ENCODE data around the gene SENP3. TPM values are rescaled to one million over a fixed set of nuclear protein-coding genes. Genes with fewer than 3 reads are reported as not detected.
A peak's percentile ranks its signal among the peaks of the same experiment; 100 is the strongest.

SENP3 gene
- total and polyA plus RNA-seq, 2 of the 13 experiments (the other 11 are each of a cell fraction or from before 2014, with no cell fraction given), result 55.8 to 75.4 TPM

DNA sequence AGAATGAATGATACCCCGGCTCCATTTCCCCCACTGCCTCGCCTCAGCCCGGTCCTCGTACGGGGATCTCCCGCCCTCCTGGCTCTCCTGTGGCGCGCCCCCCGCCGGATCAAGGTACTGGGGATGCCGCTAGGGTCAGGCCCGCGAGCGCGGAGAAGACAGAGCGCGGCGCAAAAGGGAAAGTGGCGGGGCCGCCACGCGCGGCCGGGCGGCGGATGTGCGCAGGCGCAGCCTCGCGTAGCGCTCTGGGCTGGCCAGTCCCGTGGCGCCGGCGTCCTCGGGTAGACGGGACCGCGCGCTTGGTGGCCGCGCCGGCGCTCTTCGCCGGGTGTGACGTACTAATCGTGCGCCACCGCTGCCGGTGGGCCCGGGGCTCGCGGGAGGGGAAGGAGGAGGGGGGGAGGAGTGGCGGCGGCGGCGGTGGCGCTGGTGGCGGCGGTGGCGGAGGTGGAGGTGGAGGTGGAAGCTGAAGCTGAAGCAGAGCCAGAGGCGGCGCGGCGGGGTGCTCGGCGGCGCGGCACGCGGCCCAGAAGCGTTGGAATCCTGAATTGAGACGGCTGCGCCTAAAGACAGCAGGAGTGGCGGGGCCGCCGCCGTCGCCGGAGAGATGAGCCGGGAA lies at the start of gene SENP3 (continued):
- TF ChIP-seq, protein P1, sequence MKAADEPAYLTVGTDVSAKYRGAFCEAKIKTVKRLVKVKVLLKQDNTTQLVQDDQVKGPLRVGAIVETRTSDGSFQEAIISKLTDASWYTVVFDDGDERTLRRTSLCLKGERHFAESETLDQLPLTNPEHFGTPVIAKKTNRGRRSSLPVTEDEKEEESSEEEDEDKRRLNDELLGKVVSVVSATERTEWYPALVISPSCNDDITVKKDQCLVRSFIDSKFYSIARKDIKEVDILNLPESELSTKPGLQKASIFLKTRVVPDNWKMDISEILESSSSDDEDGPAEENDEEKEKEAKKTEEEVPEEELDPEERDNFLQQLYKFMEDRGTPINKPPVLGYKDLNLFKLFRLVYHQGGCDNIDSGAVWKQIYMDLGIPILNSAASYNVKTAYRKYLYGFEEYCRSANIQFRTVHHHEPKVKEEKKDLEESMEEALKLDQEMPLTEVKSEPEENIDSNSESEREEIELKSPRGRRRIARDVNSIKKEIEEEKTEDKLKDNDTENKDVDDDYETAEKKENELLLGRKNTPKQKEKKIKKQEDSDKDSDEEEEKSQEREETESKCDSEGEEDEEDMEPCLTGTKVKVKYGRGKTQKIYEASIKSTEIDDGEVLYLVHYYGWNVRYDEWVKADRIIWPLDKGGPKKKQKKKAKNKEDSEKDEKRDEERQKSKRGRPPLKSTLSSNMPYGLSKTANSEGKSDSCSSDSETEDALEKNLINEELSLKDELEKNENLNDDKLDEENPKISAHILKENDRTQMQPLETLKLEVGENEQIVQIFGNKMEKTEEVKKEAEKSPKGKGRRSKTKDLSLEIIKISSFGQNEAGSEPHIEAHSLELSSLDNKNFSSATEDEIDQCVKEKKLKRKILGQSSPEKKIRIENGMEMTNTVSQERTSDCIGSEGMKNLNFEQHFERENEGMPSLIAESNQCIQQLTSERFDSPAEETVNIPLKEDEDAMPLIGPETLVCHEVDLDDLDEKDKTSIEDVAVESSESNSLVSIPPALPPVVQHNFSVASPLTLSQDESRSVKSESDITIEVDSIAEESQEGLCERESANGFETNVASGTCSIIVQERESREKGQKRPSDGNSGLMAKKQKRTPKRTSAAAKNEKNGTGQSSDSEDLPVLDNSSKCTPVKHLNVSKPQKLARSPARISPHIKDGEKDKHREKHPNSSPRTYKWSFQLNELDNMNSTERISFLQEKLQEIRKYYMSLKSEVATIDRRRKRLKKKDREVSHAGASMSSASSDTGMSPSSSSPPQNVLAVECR (CRISPR knock-in tag; IDR thresholded peaks at IDR 0.05; ENCODE audit: borderline replicate concordance), result peak; percentile 75; the same call in 1 of the 2 replicates
- TF ChIP-seq HOXA5 (CRISPR knock-in tag; IDR thresholded peaks at IDR 0.05) (peak; percentile 27; the same call in 1 of the 2 replicates), ZNF468 (CRISPR knock-in tag; IDR thresholded peaks at IDR 0.05) (no peak; the same call in 1 of the 2 replicates), CHD4 (IDR thresholded peaks at IDR 0.05; ENCODE audit: borderline replicate concordance, low read length) (no peak), HBP1 (CRISPR knock-in tag; IDR thresholded peaks at IDR 0.05; ENCODE audit: low read depth) (peak; percentile 84; the same call in 1 of the 2 replicates), KLF13 (CRISPR knock-in tag; IDR thresholded peaks at IDR 0.05) (no peak), JUNB (CRISPR knock-in tag; IDR thresholded peaks at IDR 0.05; ENCODE audit: borderline replicate concordance) (no peak), TSC22D2 (CRISPR knock-in tag; IDR thresholded peaks at IDR 0.05; ENCODE audit: borderline replicate concordance) (no peak), ZNF451 (CRISPR knock-in tag; IDR thresholded peaks at IDR 0.05) (0 out of 2 replicates have a peak, but pooled peaks have one; percentile 24), NRL (CRISPR knock-in tag; IDR thresholded peaks at IDR 0.05; ENCODE audit: borderline replicate concordance) (peak; percentile 41; the same call in 1 of the 2 replicates), SMAD1 (CRISPR knock-in tag; IDR thresholded peaks at IDR 0.05; ENCODE audit: borderline replicate concordance, low read depth) (no peak; the same call in 1 of the 2 replicates), ZNF326 (CRISPR knock-in tag; IDR thresholded peaks at IDR 0.05; ENCODE audit: borderline replicate concordance) (no peak), FOXM1 (CRISPR knock-in tag; IDR thresholded peaks at IDR 0.05) (no peak), CBX2 (IDR thresholded peaks at IDR 0.05; ENCODE audit: low read depth, low read length) (no peak), CBX2 (CRISPR knock-in tag; IDR thresholded peaks at IDR 0.05; ENCODE audit: low read depth) (no peak), ZNF432 (CRISPR knock-in tag; IDR thresholded peaks at IDR 0.05; ENCODE audit: borderline replicate concordance) (no peak), ZNF382 (CRISPR knock-in tag; IDR thresholded peaks at IDR 0.05; ENCODE audit: borderline replicate concordance) (no peak), ZFP36 (IDR thresholded peaks at IDR 0.05; ENCODE audit: borderline replicate concordance, low read depth, low read length, partially characterized antibody) (no peak), PCBP2 (optimal IDR thresholded peaks at IDR 0.05; ENCODE audit: low read depth, low read length, poor library complexity, severe bottlenecking) (no peak), HOMEZ (CRISPR knock-in tag; IDR thresholded peaks at IDR 0.05; ENCODE audit: low read depth) (no peak)
- TF ChIP-seq, protein P2, sequence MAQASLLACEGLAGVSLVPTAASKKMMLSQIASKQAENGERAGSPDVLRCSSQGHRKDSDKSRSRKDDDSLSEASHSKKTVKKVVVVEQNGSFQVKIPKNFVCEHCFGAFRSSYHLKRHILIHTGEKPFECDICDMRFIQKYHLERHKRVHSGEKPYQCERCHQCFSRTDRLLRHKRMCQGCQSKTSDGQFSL (CRISPR knock-in tag; IDR thresholded peaks at IDR 0.05), result no peak; the same call in none of the 2 replicates
